ENCODE measurements around the gene RGPD5.
"Not testable (repeated sequence)": the region's sequence is repeated elsewhere in the genome, so short reads cannot be mapped to it uniquely, and the experiment has no call there.

Gene RGPD5

GRCh38 chr2:109894141-109894540 is 100.0 kb downstream of the RGPD5 start:
- DNase-seq = not testable (repeated sequence)

- not testable (repeated sequence) for DNase-seq
These were observed 101.2 kb downstream of the RGPD5 start for GRCh38 chr2:109895090-109895869.

GRCh38 chr2:109896212-109896611 is 102.1 kb downstream of the RGPD5 start:
- DNase-seq = not testable (repeated sequence)

- not testable (repeated sequence) for DNase-seq
These were observed 103.8 kb downstream of the RGPD5 start for GRCh38 chr2:109897769-109898461.

GRCh38 chr2:109898462-109899336 is 104.6 kb downstream of the RGPD5 start, which contains the start of gene LIMS3:
Gene LIMS3, plus strand, starts transcription at chr2:109898688. Its CDS starts 41 bp downstream, at chr2:109898729.
- not testable (repeated sequence) for DNase-seq

- not testable (repeated sequence) for DNase-seq
These were observed 111.7 kb downstream of the RGPD5 start for GRCh38 chr2:109905796-109906195.
